Astrocyte (in vitro differentiated cells and primary cell): ENCODE results near the gene ANLN.

ENCODE experiments used
- CTCF ChIP-seq: IDR thresholded peaks from 2 replicates; pipeline ENCODE4 v1.5.1; 2011; ENCODE audit warnings: low read depth, mild to moderate bottlenecking, inconsistent platforms, low read length, moderate library complexity; ENCODE audit not compliant: insufficient read depth
- EZH2 ChIP-seq: IDR thresholded peaks from 2 replicates; pipeline ENCODE4 v1.6.1; 2012; ENCODE audit warnings: mild to moderate bottlenecking, low read length, inconsistent platforms; ENCODE audit not compliant: insufficient read depth

- TF ChIP-seq CTCF = no peak
- TF ChIP-seq EZH2 = no peak
These were observed 84.8 kb downstream of the ANLN start for GRCh38 chr7:36474283-36475010.
